NCI-H1417 treated with DMSO at 0.1 percent for 48 hours (cell line): ENCODE results near the gene FPGT.
"Not testable (repeated sequence)": the region's sequence is repeated elsewhere in the genome, so short reads cannot be mapped to it uniquely, and the experiment has no call there.

Source experiments
- DNase-seq: peaks from one replicate; lab custom pipeline; 2025; lab: John Stamatoyannopoulos, UW

FPGT gene

GRCh38 chr1:74197657-74198552 lies at the start of gene FPGT, which contains the start of gene LRRIQ3:
Gene FPGT, plus strand, starts transcription at chr1:74198242. Its CDS starts 37 bp downstream, at chr1:74198279.
Gene LRRIQ3, minus strand, starts transcription at chr1:74198176. Its CDS starts 14,492 bp downstream, at chr1:74183684.
- DNase-seq = peak; percentile 81

GRCh38 chr1:74160046-74160445 lies 38.0 kb upstream of the FPGT start:
- no peak for DNase-seq

- DNase-seq = no peak
These were observed 36.5 kb upstream of the FPGT start for GRCh38 chr1:74161497-74161896.

GRCh38 chr1:74162333-74162732 lies 35.7 kb upstream of the FPGT start:
- DNase-seq = no peak

GRCh38 chr1:74174423-74174822 lies 23.6 kb upstream of the FPGT start:
- not testable (repeated sequence) for DNase-seq

GRCh38 chr1:74180490-74180889 lies 17.6 kb upstream of the FPGT start:
- DNase-seq = no peak

GRCh38 chr1:74193908-74194307 lies 4.1 kb upstream of the FPGT start:
- DNase-seq = no peak

GRCh38 chr1:74195339-74195738 lies 2.7 kb upstream of the FPGT start:
- DNase-seq = no peak

GRCh38 chr1:74197255-74197654 lies 787 bp upstream of the FPGT start:
- DNase-seq = no peak

GRCh38 chr1:74199504-74199903 lies 1.5 kb downstream of the FPGT start:
- no peak for DNase-seq

- no peak for DNase-seq
These were observed 7.2 kb downstream of the FPGT start for GRCh38 chr1:74205266-74205665.

GRCh38 chr1:74215229-74215628 lies 17.2 kb downstream of the FPGT start:
- DNase-seq = no peak

GRCh38 chr1:74222701-74223100 lies 24.7 kb downstream of the FPGT start:
- DNase-seq = no peak

- DNase-seq = no peak
These were observed 25.4 kb downstream of the FPGT start for GRCh38 chr1:74223453-74223852.

- no peak for DNase-seq
These were observed 37.1 kb downstream of the FPGT start, which contains the start of gene TNNI3K for GRCh38 chr1:74235153-74235552. Gene TNNI3K, plus strand, starts transcription at chr1:74235387. Its CDS starts 65 bp downstream, at chr1:74235452.

GRCh38 chr1:74236440-74236839 lies 38.4 kb downstream of the FPGT start:
- DNase-seq = no peak

GRCh38 chr1:74237035-74237434 lies 39.0 kb downstream of the FPGT start:
- no peak for DNase-seq

- no peak for DNase-seq
These were observed 39.7 kb downstream of the FPGT start for GRCh38 chr1:74237787-74238186.

- no peak for DNase-seq
These were observed 47.2 kb downstream of the FPGT start for GRCh38 chr1:74245168-74245772.

GRCh38 chr1:74246315-74246714 lies 48.3 kb downstream of the FPGT start:
- DNase-seq = no peak

- no peak for DNase-seq
These were observed 50.0 kb downstream of the FPGT start for GRCh38 chr1:74247881-74248528.

GRCh38 chr1:74253243-74253824 lies 55.3 kb downstream of the FPGT start:
- DNase-seq = not testable (repeated sequence)
